Natural killer cell (primary cell): ENCODE results near the gene HIVEP3. TPM values are rescaled to one million over a fixed set of nuclear protein-coding genes. Genes with fewer than 3 reads are reported as not detected.

ENCODE experiments used
- ATAC-seq, 3 donors: fragments of 150-1000 bp in 2 of 3; fragments of 200-7000 bp in 1 of 3; cut with Tn5 transposase; 1 replicate in 1 of 3; 2 replicates in 2 of 3; pipeline ENCODE4 v1.10.0; 2021; ENCODE audit warnings: mild to moderate bottlenecking in 2 of 3, moderate library complexity in 2 of 3
- DNase-seq, 2 donors: peaks; one replicate each; pipeline versions ENCODE4 v3.0.0 to v3.0.0-alpha.2; 2013 to 2021; ENCODE audit warnings: mixed read lengths in 1 of 2
- H3K27ac ChIP-seq: one replicate; pipeline ENCODE4 v1.5.1; 2013; ENCODE audit warnings: mild to moderate bottlenecking, low read length
- H3K27me3 ChIP-seq: one replicate; pipeline ENCODE4 v1.6.1; 2013; ENCODE audit warnings: low read length; ENCODE audit not compliant: control insufficient read depth, insufficient read depth
- H3K36me3 ChIP-seq: one replicate; pipeline ENCODE4 v1.6.1; 2013; ENCODE audit warnings: low read length; ENCODE audit not compliant: control insufficient read depth, insufficient read depth
- H3K4me1 ChIP-seq: one replicate; pipeline ENCODE4 v1.6.1; 2013; ENCODE audit warnings: low read length; ENCODE audit not compliant: control insufficient read depth, insufficient read depth
- H3K4me3 ChIP-seq: one replicate; pipeline ENCODE4 v1.5.1; 2013; ENCODE audit warnings: low read length
- H3K9me3 ChIP-seq: one replicate; pipeline ENCODE4 v1.6.1; 2013; ENCODE audit warnings: low read length; ENCODE audit not compliant: control insufficient read depth, insufficient read depth
- H3K27ac Mint-ChIP-seq, 2 donors: one replicate each; pipeline ENCODE4 v1.8.0; 2022; ENCODE audit warnings: mild to moderate bottlenecking in 2 of 2, mixed read lengths in 2 of 2, moderate library complexity in 1 of 2
- H3K27me3 Mint-ChIP-seq, 2 donors: one replicate each; pipeline ENCODE4 v1.8.0; 2022; ENCODE audit warnings: low read depth in 2 of 2, mixed read lengths in 2 of 2
- H3K36me3 Mint-ChIP-seq: one replicate; pipeline ENCODE4 v1.8.0; 2022; ENCODE audit warnings: mixed read lengths
- H3K4me1 Mint-ChIP-seq, 2 donors: one replicate each; pipeline ENCODE4 v1.8.0; 2022; ENCODE audit warnings: mixed read lengths in 2 of 2
- H3K4me3 Mint-ChIP-seq: one replicate; pipeline ENCODE4 v1.8.0; 2022; ENCODE audit warnings: mild to moderate bottlenecking, moderate library complexity, mixed read lengths
- H3K9me3 Mint-ChIP-seq, 2 donors: one replicate each; pipeline ENCODE4 v1.8.0; 2022; ENCODE audit warnings: mixed read lengths in 2 of 2
- whole genome bisulfite sequencing: methylation state at CpG from one replicate; pipeline ENCODE4 v1.1.7; 2013; ENCODE audit warnings: missing lambda C conversion rate; ENCODE audit not compliant: insufficient coverage; 5-methylcytosine and 5-hydroxymethylcytosine counted together
- intact Hi-C: fragments of 100-400 bp; cut with micrococcal nuclease; formaldehyde crosslinking; loops from one replicate; pipeline ENCODE4 v1.14.2; 2022
- total RNA-seq, 4 donors: library from RNA; stranded (reverse); fragments of 120-200 nt in 1 of 4; gene quantifications; one replicate each; pipeline versions ENCODE4 v1.2.3 to v1.2.4, GENCODE V29; 2013 to 2022
- TF ChIP-seq, protein P1 (sequence below): fragments of 200-600 bp; IDR thresholded peaks from one replicate; pipeline ENCODE4 v1.8.0; 2022; ENCODE audit warnings: antibody characterized with exemption

HIVEP3 gene
- total RNA-seq, 3 donors from 2014 or later (not counting 1 experiment from before 2014, with no cell fraction given) = 26.2 to 35.2 (median 29.8) TPM

DNA sequence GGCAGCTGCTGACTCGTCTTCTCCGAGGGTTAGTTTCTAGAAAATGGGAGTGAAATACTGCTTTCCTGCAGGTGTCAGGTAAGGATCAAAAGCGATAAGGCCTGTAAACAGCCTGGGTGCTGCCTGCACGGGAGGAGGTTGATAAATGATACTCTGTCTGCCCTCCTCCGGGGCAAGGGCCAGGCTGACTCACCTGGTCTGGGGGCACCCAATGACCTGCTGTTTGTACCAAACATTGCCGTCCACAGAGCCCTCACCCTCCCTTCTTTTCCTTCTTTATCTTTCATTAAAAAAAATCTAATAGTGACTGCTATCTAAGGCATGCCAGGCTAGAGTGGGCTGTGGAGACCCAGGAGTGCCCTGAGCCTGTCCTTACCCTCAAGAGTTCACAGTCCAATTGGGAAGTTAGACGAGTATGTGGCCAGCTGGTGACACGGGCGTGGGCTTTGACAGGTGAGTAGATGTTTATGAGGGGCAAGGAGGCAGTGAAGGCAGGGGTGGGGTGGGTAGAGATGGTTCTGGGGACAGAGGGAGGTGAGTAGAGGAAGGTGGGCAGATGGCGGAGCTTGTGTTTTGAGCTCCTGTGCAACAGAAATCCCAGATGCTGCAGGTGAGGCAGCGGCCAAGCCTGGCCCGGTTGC, 450.5 kb downstream of the HIVEP3 start:
- Histone ChIP-seq H3K9me3 (no peaks in the 10 kb centered on the region), H3K27ac (no peak overlapping the region), H3K4me1 (no peaks in the 10 kb centered on the region), H3K27me3 (no peaks in the 10 kb centered on the region), H3K4me3 (no peak overlapping the region), H3K36me3 (no peaks in the 10 kb centered on the region)
- Mint-ChIP-seq H3K4me3 (no peak overlapping the region), H3K36me3 (no peaks in the 10 kb centered on the region), H3K27ac (no peak overlapping the region), H3K27me3 (peaks cover 0 to 7% of the 10 kb centered on the region in 2 donors), H3K9me3 (no peaks in the 10 kb centered on the region), H3K4me1 (no peaks in the 10 kb centered on the region)
- DNase-seq (no peak), ATAC-seq (no peak)
- 81% methylated on average over 12 of the region's 12 CpGs for WGBS
- intact Hi-C loops = no loop called here
- TF ChIP-seq, protein P1, sequence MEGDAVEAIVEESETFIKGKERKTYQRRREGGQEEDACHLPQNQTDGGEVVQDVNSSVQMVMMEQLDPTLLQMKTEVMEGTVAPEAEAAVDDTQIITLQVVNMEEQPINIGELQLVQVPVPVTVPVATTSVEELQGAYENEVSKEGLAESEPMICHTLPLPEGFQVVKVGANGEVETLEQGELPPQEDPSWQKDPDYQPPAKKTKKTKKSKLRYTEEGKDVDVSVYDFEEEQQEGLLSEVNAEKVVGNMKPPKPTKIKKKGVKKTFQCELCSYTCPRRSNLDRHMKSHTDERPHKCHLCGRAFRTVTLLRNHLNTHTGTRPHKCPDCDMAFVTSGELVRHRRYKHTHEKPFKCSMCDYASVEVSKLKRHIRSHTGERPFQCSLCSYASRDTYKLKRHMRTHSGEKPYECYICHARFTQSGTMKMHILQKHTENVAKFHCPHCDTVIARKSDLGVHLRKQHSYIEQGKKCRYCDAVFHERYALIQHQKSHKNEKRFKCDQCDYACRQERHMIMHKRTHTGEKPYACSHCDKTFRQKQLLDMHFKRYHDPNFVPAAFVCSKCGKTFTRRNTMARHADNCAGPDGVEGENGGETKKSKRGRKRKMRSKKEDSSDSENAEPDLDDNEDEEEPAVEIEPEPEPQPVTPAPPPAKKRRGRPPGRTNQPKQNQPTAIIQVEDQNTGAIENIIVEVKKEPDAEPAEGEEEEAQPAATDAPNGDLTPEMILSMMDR = no peak

DNA sequence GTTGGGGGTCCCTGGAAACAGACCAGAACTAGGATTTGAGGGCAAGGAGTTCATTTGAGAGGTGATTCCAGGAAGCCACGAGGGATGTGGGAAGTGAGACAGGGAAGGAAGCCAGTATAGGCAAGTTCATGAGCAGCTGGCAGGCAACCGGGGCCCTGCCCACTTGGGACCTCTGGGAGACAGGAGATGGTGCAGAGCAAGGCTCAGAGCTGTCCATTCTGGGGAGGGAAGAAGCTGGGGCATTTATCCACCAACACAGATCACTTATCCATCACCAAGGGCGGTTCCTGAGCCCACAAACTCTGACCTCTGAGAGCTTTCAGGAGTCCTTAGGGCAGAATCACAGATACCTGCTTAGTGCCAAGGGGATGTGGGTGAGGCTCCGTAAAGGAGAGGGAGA, 451.0 kb downstream of the HIVEP3 start:
- H3K36me3 Mint-ChIP-seq = no peaks in the 10 kb centered on the region
- ATAC-seq (no peak), DNase-seq (no peak)
- no peak overlapping the region for H3K27ac ChIP-seq
- no peak overlapping the region for H3K4me3 ChIP-seq
- H3K9me3 ChIP-seq = no peaks in the 10 kb centered on the region
- H3K36me3 ChIP-seq = no peaks in the 10 kb centered on the region
- H3K27me3 ChIP-seq = no peaks in the 10 kb centered on the region
- no peaks in the 10 kb centered on the region for H3K9me3 Mint-ChIP-seq
- H3K4me3 Mint-ChIP-seq = no peak overlapping the region
- H3K27ac Mint-ChIP-seq = no peak overlapping the region
- WGBS = 54% methylated on average over 3 of the region's 4 CpGs
- H3K27me3 Mint-ChIP-seq = peaks cover 0 to 7% of the 10 kb centered on the region in 2 donors
- H3K4me1 Mint-ChIP-seq = no peaks in the 10 kb centered on the region
- intact Hi-C loops = no loop called here
- TF ChIP-seq, protein P1 = no peak
- no peaks in the 10 kb centered on the region for H3K4me1 ChIP-seq

DNA sequence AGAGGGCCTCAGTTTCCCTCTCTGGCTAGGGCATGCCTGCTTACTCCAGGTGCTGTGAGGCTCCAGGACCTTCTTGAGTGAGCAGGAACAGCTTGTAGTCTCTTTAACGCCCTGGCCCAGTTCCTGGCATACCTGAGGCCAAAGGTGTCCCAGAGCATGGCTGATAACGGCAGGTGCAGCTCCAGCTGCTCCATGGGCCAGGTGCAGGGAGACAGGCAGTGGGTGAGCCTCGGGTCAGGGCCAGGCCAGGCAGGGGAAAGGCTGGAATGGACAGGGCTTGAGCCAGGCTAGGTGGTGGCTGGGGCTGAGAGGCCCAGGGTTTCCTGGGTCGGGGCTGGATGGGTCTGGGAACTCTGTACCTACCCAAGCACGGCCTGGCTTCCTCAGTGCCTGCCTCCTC, 452.6 kb downstream of the HIVEP3 start:
- H3K27me3 ChIP-seq = no peaks in the 10 kb centered on the region
- Mint-ChIP-seq H3K36me3 (no peaks in the 10 kb centered on the region), H3K4me3 (no peak overlapping the region), H3K27me3 (peaks cover 0 to 4% of the 10 kb centered on the region in 2 donors), H3K9me3 (no peaks in the 10 kb centered on the region), H3K4me1 (no peaks in the 10 kb centered on the region), H3K27ac (no peak overlapping the region)
- WGBS = 81% methylated on average over 5 of the region's 5 CpGs
- no peak overlapping the region for H3K27ac ChIP-seq
- no peaks in the 10 kb centered on the region for H3K9me3 ChIP-seq
- no peaks in the 10 kb centered on the region for H3K36me3 ChIP-seq
- ATAC-seq (no peak), DNase-seq (no peak)
- TF ChIP-seq, protein P1 = no peak
- intact Hi-C loops = no loop called here
- H3K4me3 ChIP-seq = no peak overlapping the region
- H3K4me1 ChIP-seq = no peaks in the 10 kb centered on the region

DNA sequence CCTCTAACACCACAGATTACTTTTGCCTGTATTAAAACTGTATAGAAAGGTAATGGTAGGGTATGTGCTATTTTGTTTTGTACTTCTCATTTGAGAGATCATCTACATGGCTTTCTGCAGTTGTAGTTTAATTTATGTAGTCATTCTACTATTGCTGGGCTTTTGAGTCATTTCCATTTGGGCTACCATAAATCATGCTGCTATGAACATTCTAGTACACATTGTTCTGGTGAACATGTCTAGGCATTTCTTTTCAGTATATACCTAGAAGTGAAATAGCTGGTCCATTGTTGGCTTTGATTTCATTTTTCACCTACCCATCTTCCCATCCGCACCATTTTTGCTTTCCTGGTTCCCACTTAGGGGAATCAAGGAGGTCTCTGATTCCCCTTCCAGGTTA, 453.0 kb downstream of the HIVEP3 start:
- DNase-seq = no peak
- H3K4me3 Mint-ChIP-seq = no peak overlapping the region
- Histone ChIP-seq H3K36me3 (no peaks in the 10 kb centered on the region), H3K27me3 (no peaks in the 10 kb centered on the region), H3K4me1 (no peaks in the 10 kb centered on the region), H3K4me3 (no peak overlapping the region), H3K9me3 (no peaks in the 10 kb centered on the region), H3K27ac (no peak overlapping the region)
- WGBS = 100% methylated on average over 1 of the region's 1 CpG
- H3K9me3 Mint-ChIP-seq = no peaks in the 10 kb centered on the region
- H3K27me3 Mint-ChIP-seq = peaks cover 0 to 4% of the 10 kb centered on the region in 2 donors
- H3K36me3 Mint-ChIP-seq = no peaks in the 10 kb centered on the region
- intact Hi-C loops = no loop called here
- TF ChIP-seq, protein P1 = no peak
- H3K27ac Mint-ChIP-seq = no peak overlapping the region
- no peaks in the 10 kb centered on the region for H3K4me1 Mint-ChIP-seq
- no peak for ATAC-seq
